GM12875 (cell line): Measurements from ENCODE around the gene PLEKHM2.

Experiments used
- H3K4me3 ChIP-seq: one replicate; pipeline ENCODE4 v1.5.1; 2011; ENCODE audit warnings: low read depth, low read length, control low read depth
- CTCF ChIP-seq: IDR thresholded peaks from 2 replicates; pipeline ENCODE4 v1.5.1; 2011; ENCODE audit warnings: low read depth, mild to moderate bottlenecking, control low read depth, inconsistent platforms, low read length, moderate library complexity, borderline replicate concordance; ENCODE audit not compliant: insufficient read depth

The PLEKHM2 gene

GRCh38 chr1:15683345-15684039, 628 bp upstream of the PLEKHM2 start:
- TF ChIP-seq CTCF, result no peak
- peak overlapping the region; percentile 70 for H3K4me3 ChIP-seq

GRCh38 chr1:15684468-15685291, 560 bp downstream of the PLEKHM2 start:
- 0 out of 2 replicates have a peak, but pooled peaks have one; percentile 15 for TF ChIP-seq CTCF
- peak overlapping the region; percentile 70 for H3K4me3 ChIP-seq

GRCh38 chr1:15685820-15686219, 1.7 kb downstream of the PLEKHM2 start:
- H3K4me3 ChIP-seq, result no peak overlapping the region
- no peak for TF ChIP-seq CTCF

GRCh38 chr1:15687446-15687845, 3.3 kb downstream of the PLEKHM2 start:
- H3K4me3 ChIP-seq, result no peak overlapping the region
- no peak for TF ChIP-seq CTCF

GRCh38 chr1:15690317-15690716, 6.2 kb downstream of the PLEKHM2 start:
- TF ChIP-seq CTCF, result no peak
- H3K4me3 ChIP-seq, result no peak overlapping the region

GRCh38 chr1:15691434-15692032, 7.4 kb downstream of the PLEKHM2 start:
- TF ChIP-seq CTCF, result no peak

GRCh38 chr1:15692121-15692682, 8.1 kb downstream of the PLEKHM2 start:
- H3K4me3 ChIP-seq, result no peak overlapping the region
- no peak for TF ChIP-seq CTCF

More at GRCh38 chr1:15691434-15692032, 7.4 kb downstream of the PLEKHM2 start:
- H3K4me3 ChIP-seq, result no peak overlapping the region
